ENCODE measurements around the gene LRRC30. TPM values are rescaled to one million over a fixed set of nuclear protein-coding genes. Genes with fewer than 3 reads are reported as not detected.

LRRC30 gene
- total RNA-seq, 1 experiment from 2014 or later, result not detected

DNA sequence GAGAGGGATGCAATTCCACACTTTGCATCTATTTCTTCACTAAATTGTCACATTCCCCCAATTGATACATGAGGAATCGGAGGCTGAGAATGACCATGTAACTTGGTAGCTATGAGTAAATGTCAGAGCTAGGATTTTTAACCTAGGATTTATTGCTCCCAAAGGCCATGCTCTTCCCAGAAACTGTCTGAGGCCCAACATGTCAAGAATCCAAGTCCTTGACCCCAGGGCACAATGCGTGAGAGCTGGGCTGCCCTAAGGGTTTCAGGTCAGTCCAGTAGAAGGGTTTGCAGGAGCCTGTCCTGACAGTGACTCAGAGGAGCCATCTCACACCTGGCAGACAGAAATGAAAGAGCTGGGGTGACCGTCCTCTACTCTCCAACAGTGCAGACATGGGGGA lies 30.3 kb downstream of the LRRC30 start:
- no peak for ATAC-seq
- intact Hi-C loops (cut with micrococcal nuclease), result no loop called here

GRCh38 chr18:7267973-7268372 lies 37.1 kb downstream of the LRRC30 start:
- Histone ChIP-seq H3K9me3 (ENCODE audit: control insufficient read depth in 1 of 2, insufficient read depth in 1 of 2, low read depth in 1 of 2, low read length in 2 of 2) (peaks cover 0 to 14% of the 10 kb centered on the region in 2 experiments; a peak in 1 of 4 replicates), H3K79me2 (ENCODE audit: insufficient read depth, low read length) (no peaks in the 10 kb centered on the region), H3K36me3 (ENCODE audit: control insufficient read depth in 1 of 2, insufficient read depth in 2 of 2, low read length in 2 of 2) (no peaks in the 10 kb centered on the region), H3K9me2 (ENCODE audit: insufficient read depth) (no peaks in the 10 kb centered on the region), H3K4me3 (replicated peaks in 1 of 2; ENCODE audit: low read depth in 1 of 2, low read length in 2 of 2) (no peak overlapping the region), H3K27ac (ENCODE audit: low read depth, low read length) (no peak overlapping the region), H3K4me1 (ENCODE audit: control insufficient read depth in 1 of 2, insufficient read depth in 2 of 2, low read length in 2 of 2) (no peaks in the 10 kb centered on the region), H2AFZ (ENCODE audit: low read depth, low read length, poor library complexity, severe bottlenecking) (no peak overlapping the region), H4K20me1 (ENCODE audit: insufficient read depth) (no peaks in the 10 kb centered on the region), H3K9ac (ENCODE audit: low read length) (no peak overlapping the region), H3K4me2 (ENCODE audit: low read length) (no peak overlapping the region), H3K27me3 (ENCODE audit: insufficient read depth, low read length) (no peaks in the 10 kb centered on the region)
- ChIA-PET POLR2A (no interaction called here), RAD21 (ENCODE audit: low non-redundant PET in 1 of 2, low total read pairs in 2 of 2, uncharacterized antibody in 2 of 2, unreplicated experiment in 2 of 2) (no interaction called here), CTCF (no interaction called here)
- ATAC-seq (no peak), DNase-seq (ENCODE audit: low read depth, low spot score) (no peak)
- no TSS peak for BruUV-seq (replicated peaks)
- intact Hi-C loops (cut with micrococcal nuclease), result no loop called here
- no peak for TF ChIP-seq CEBPB (IDR thresholded peaks at IDR 0.05; ENCODE audit: low read depth)
- no peak for TF ChIP-seq POLR2A (IDR thresholded peaks at IDR 0.05; ENCODE audit: borderline replicate concordance, extremely low read depth, insufficient read depth, insufficient read length)
- TF ChIP-seq SIN3A (IDR thresholded peaks at IDR 0.05; ENCODE audit: low read depth), result no peak
- TF ChIP-seq SP1 (IDR thresholded peaks at IDR 0.05; ENCODE audit: low read depth), result no peak
- no peak for TF ChIP-seq ZNF274 (IDR thresholded peaks at IDR 0.05; ENCODE audit: low read depth, low read length)
- no peak for TF ChIP-seq EZH2phosphoT487 (IDR thresholded peaks at IDR 0.05; ENCODE audit: borderline replicate concordance)
- TF ChIP-seq YY1 (IDR thresholded peaks at IDR 0.05; ENCODE audit: extremely low read depth, insufficient replicate concordance, low read depth, low read length), result no peak
- TF ChIP-seq FOSL1 (IDR thresholded peaks at IDR 0.05; ENCODE audit: low read depth), result no peak
- no peak for TF ChIP-seq MAX (IDR thresholded peaks at IDR 0.05)
- TF ChIP-seq CBX3 (IDR thresholded peaks at IDR 0.05; ENCODE audit: low read depth), result no peak
- TF ChIP-seq JUND (IDR thresholded peaks at IDR 0.05), result no peak
- TF ChIP-seq, protein P1, sequence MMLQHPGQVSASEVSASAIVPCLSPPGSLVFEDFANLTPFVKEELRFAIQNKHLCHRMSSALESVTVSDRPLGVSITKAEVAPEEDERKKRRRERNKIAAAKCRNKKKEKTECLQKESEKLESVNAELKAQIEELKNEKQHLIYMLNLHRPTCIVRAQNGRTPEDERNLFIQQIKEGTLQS (IDR thresholded peaks at IDR 0.05), result no peak
- no peak for TF ChIP-seq RAD21 (IDR thresholded peaks at IDR 0.05; ENCODE audit: low read depth)

More for the DNA sequence above, 30.3 kb downstream of the LRRC30 start:
- DNase-seq (ENCODE audit: low read depth, low spot score), result no peak
- Histone ChIP-seq H3K27me3 (ENCODE audit: insufficient read depth, low read length) (no peaks in the 10 kb centered on the region), H3K79me2 (ENCODE audit: insufficient read depth, low read length) (no peaks in the 10 kb centered on the region), H3K4me1 (ENCODE audit: control insufficient read depth in 1 of 2, insufficient read depth in 2 of 2, low read length in 2 of 2) (no peaks in the 10 kb centered on the region), H3K9ac (ENCODE audit: low read length) (no peak overlapping the region), H3K9me3 (ENCODE audit: control insufficient read depth in 1 of 2, insufficient read depth in 1 of 2, low read depth in 1 of 2, low read length in 2 of 2) (peaks cover 0 to 10% of the 10 kb centered on the region in 2 experiments; a peak in 2 of 4 replicates), H3K4me2 (ENCODE audit: low read length) (no peak overlapping the region), H3K9me2 (ENCODE audit: insufficient read depth) (no peaks in the 10 kb centered on the region), H3K4me3 (replicated peaks in 1 of 2; ENCODE audit: low read depth in 1 of 2, low read length in 2 of 2) (no peak overlapping the region), H3K36me3 (ENCODE audit: control insufficient read depth in 1 of 2, insufficient read depth in 2 of 2, low read length in 2 of 2) (no peaks in the 10 kb centered on the region), H4K20me1 (ENCODE audit: insufficient read depth) (no peaks in the 10 kb centered on the region), H3K27ac (ENCODE audit: low read depth, low read length) (no peak overlapping the region), H2AFZ (ENCODE audit: low read depth, low read length, poor library complexity, severe bottlenecking) (no peak overlapping the region)
- BruUV-seq (replicated peaks), result no TSS peak
- CTCF ChIA-PET, result no interaction called here
- POLR2A ChIA-PET, result no interaction called here
- RAD21 ChIA-PET (ENCODE audit: low non-redundant PET in 1 of 2, low total read pairs in 2 of 2, uncharacterized antibody in 2 of 2, unreplicated experiment in 2 of 2), result no interaction called here
- no peak for TF ChIP-seq TCF7L2 (IDR thresholded peaks at IDR 0.05; ENCODE audit: borderline replicate concordance, extremely low read depth, insufficient read depth, insufficient read length)
- TF ChIP-seq, protein P2, sequence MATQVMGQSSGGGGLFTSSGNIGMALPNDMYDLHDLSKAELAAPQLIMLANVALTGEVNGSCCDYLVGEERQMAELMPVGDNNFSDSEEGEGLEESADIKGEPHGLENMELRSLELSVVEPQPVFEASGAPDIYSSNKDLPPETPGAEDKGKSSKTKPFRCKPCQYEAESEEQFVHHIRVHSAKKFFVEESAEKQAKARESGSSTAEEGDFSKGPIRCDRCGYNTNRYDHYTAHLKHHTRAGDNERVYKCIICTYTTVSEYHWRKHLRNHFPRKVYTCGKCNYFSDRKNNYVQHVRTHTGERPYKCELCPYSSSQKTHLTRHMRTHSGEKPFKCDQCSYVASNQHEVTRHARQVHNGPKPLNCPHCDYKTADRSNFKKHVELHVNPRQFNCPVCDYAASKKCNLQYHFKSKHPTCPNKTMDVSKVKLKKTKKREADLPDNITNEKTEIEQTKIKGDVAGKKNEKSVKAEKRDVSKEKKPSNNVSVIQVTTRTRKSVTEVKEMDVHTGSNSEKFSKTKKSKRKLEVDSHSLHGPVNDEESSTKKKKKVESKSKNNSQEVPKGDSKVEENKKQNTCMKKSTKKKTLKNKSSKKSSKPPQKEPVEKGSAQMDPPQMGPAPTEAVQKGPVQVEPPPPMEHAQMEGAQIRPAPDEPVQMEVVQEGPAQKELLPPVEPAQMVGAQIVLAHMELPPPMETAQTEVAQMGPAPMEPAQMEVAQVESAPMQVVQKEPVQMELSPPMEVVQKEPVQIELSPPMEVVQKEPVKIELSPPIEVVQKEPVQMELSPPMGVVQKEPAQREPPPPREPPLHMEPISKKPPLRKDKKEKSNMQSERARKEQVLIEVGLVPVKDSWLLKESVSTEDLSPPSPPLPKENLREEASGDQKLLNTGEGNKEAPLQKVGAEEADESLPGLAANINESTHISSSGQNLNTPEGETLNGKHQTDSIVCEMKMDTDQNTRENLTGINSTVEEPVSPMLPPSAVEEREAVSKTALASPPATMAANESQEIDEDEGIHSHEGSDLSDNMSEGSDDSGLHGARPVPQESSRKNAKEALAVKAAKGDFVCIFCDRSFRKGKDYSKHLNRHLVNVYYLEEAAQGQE (IDR thresholded peaks at IDR 0.05; ENCODE audit: low read depth), result no peak
- no peak for TF ChIP-seq EZH2 (IDR thresholded peaks at IDR 0.05)
- no peak for TF ChIP-seq SRF (IDR thresholded peaks at IDR 0.05; ENCODE audit: low read depth)
- no peak for TF ChIP-seq FOSL1 (IDR thresholded peaks at IDR 0.05; ENCODE audit: low read depth)

All from HCT116 (cell line).